ENCODE results near the gene USF1. TPM values are rescaled to one million over a fixed set of nuclear protein-coding genes. Genes with fewer than 3 reads are reported as not detected.

The USF1 gene
- total RNA-seq, 1 experiment from 2014 or later: 59.2 TPM

GRCh38 chr1:161089251-161089924, 43.6 kb upstream of the USF1 start, which contains the start of gene NECTIN4:
Gene NECTIN4 (minus strand): TSS chr1:161089558. CDS start chr1:161089296, 262 bp downstream.
- peaks cover 30 to 31% of the 10 kb centered on the region in 2 experiments for H3K4me1 Mint-ChIP-seq
- no peak within 1 kb of the TSS for H2AK5ac ChIP-seq (ENCODE audit: insufficient read length, low read length)
- no peak within 1 kb of the TSS for H2BK15ac ChIP-seq (ENCODE audit: low read depth, low read length)
- H3K23ac ChIP-seq (ENCODE audit: insufficient read length, low read depth, low read length): no peak within 1 kb of the TSS
- H3K56ac ChIP-seq (ENCODE audit: insufficient read length, low read depth, low read length): no peak within 1 kb of the TSS
- H4K91ac ChIP-seq (ENCODE audit: insufficient read length, low read depth, low read length): no peak within 1 kb of the TSS
- no peak within 1 kb of the TSS for H4K8ac ChIP-seq (replicated peaks; ENCODE audit: insufficient read length, low read depth, low read length)
- no peaks in the 10 kb centered on the region for H3K9me3 ChIP-seq (ENCODE audit: control insufficient read depth, low read depth, low read length)
- no peaks in the 10 kb centered on the region for H3K23me2 ChIP-seq (ENCODE audit: insufficient read length, low read depth, low read length, poor library complexity, severe bottlenecking)
- peak; percentile 53 for DNase-seq
- no peak within 1 kb of the TSS for H3T11ph ChIP-seq (ENCODE audit: low read length)
- no peak within 1 kb of the TSS for H2BK12ac ChIP-seq (ENCODE audit: insufficient read length, low read depth, low read length)
- H3K79me2 ChIP-seq (ENCODE audit: insufficient read depth, low read length): no peaks in the 10 kb centered on the region
- no peak within 1 kb of the TSS for H2BK120ac ChIP-seq (ENCODE audit: low read depth, low read length, poor library complexity, severe bottlenecking)
- H3K4me1 ChIP-seq (ENCODE audit: insufficient read depth, low read length): no peaks in the 10 kb centered on the region
- no peak within 1 kb of the TSS for H3K4me3 Mint-ChIP-seq
- H2BK5ac ChIP-seq (ENCODE audit: insufficient read length, low read length): no peak within 1 kb of the TSS
- H3K18ac ChIP-seq (ENCODE audit: insufficient read length, low read depth, low read length): no peak within 1 kb of the TSS
- TF ChIP-seq CTCF (conservative IDR thresholded peaks at IDR 0.05): peak; percentile 27; the same call in 2 of the 3 replicates
- H4K20me1 ChIP-seq (ENCODE audit: control insufficient read depth, insufficient read depth, insufficient read length): no peaks in the 10 kb centered on the region
- H3K27ac Mint-ChIP-seq: peak within 1 kb of the TSS in 1 of 3 experiments; percentile 62; a peak in 2 of 7 replicates
- no peak within 1 kb of the TSS; the same call in 1 of the 2 replicates for H3K14ac ChIP-seq (ENCODE audit: insufficient read depth, low read length)
- H3K4ac ChIP-seq (ENCODE audit: low read depth, low read length): no peak within 1 kb of the TSS
- no peak within 1 kb of the TSS for H3K9ac ChIP-seq (ENCODE audit: extremely low read depth, insufficient read length, low read length)
- H3K27ac ChIP-seq (ENCODE audit: insufficient read length, low read depth, low read length): no peak within 1 kb of the TSS
- no CpG with 5 or more reads among the region's 22 CpGs for WGBS (ENCODE audit: extremely low coverage, insufficient read length, low lambda C conversion rate)
- no peak within 1 kb of the TSS for H2AFZ ChIP-seq (ENCODE audit: low read length)
- H3K79me1 ChIP-seq (ENCODE audit: insufficient read depth, low read depth, low read length, poor library complexity, severe bottlenecking): no peaks in the 10 kb centered on the region
- no peaks in the 10 kb centered on the region; the same call in 1 of the 2 replicates for H3K27me3 ChIP-seq (ENCODE audit: insufficient read depth, low read length)
- no peak within 1 kb of the TSS for H2BK20ac ChIP-seq (ENCODE audit: low read depth, low read length, poor library complexity, severe bottlenecking)
- no peaks in the 10 kb centered on the region for H3K36me3 Mint-ChIP-seq (ENCODE audit: insufficient read depth in 1 of 3, low read depth in 3 of 3)
- H3K9me3 Mint-ChIP-seq: no peaks in the 10 kb centered on the region
- H4K5ac ChIP-seq (ENCODE audit: insufficient read length, low read depth, low read length): no peak within 1 kb of the TSS
- peaks cover 1% of the 10 kb centered on the region; the same call in 1 of the 2 replicates for H3K27me3 Mint-ChIP-seq (ENCODE audit: low read depth)
- H3K4me2 ChIP-seq (ENCODE audit: insufficient read depth, insufficient read length, low read length): no peak within 1 kb of the TSS
